Peyer's patch (tissue), 4 donors: ENCODE data around the gene TIAM1. TPM values are rescaled to one million over a fixed set of nuclear protein-coding genes. Genes with fewer than 3 reads are reported as not detected.
A peak's percentile ranks its signal among the peaks of the same experiment; 100 is the strongest.

ENCODE experiments used
- DNase-seq, 3 donors: peaks; one replicate each; pipeline ENCODE4 v3.0.0-alpha.2; 2017 to 2019
- H3K27ac ChIP-seq, 4 donors: fragments of 200-600 bp; sonication (generic); one replicate each; pipeline ENCODE4 v1.5.1; 2016 to 2019
- H3K27me3 ChIP-seq, 2 donors: fragments of 200-600 bp; sonication (generic); one replicate each; pipeline ENCODE4 v1.5.1; 2019
- H3K36me3 ChIP-seq, 3 donors: fragments of 200-600 bp; sonication (generic); one replicate each; pipeline ENCODE4 v1.5.1; 2016 to 2019
- H3K4me1 ChIP-seq, 4 donors: fragments of 200-600 bp; sonication (generic); one replicate each; pipeline ENCODE4 v1.5.1; 2016 to 2019
- H3K4me3 ChIP-seq, 4 donors: fragments of 200-600 bp; sonication (generic); 1 replicate in 3 of 4; 2 replicates in 1 of 4; pipeline ENCODE4 v1.5.1; 2016 to 2019; ENCODE audit warnings: mild to moderate bottlenecking in 1 of 4
- H3K9me3 ChIP-seq, 4 donors: fragments of 200-600 bp; sonication (generic); one replicate each; pipeline ENCODE4 v1.5.1; 2016 to 2019; ENCODE audit warnings: mild to moderate bottlenecking in 1 of 4
- POLR2A ChIP-seq, 2 donors: fragments of 450-650 bp; IDR thresholded peaks; one replicate each; pipeline ENCODE4 v1.5.1; 2017; ENCODE audit warnings: antibody characterized with exemption in 2 of 2, mild to moderate bottlenecking in 2 of 2, moderate library complexity in 2 of 2
- total RNA-seq, 4 donors: library from RNA; depleted of rRNA; stranded (reverse); fragments of >200 nt; gene quantifications; one replicate each; pipeline ENCODE4 v1.1.0, GENCODE V29; 2016
- TF ChIP-seq, protein P1 (sequence below), 6 experiments: fragments of 450-650 bp in 4 of 6; fragments of 200-600 bp in 2 of 6; sonication (generic) in 1 of 6; IDR thresholded peaks; one replicate each; pipeline ENCODE4 v1.5.1; 2017 to 2019; ENCODE audit warnings: antibody characterized with exemption in 6 of 6, mild to moderate bottlenecking in 3 of 6, moderate library complexity in 1 of 6

The TIAM1 gene, protein sequence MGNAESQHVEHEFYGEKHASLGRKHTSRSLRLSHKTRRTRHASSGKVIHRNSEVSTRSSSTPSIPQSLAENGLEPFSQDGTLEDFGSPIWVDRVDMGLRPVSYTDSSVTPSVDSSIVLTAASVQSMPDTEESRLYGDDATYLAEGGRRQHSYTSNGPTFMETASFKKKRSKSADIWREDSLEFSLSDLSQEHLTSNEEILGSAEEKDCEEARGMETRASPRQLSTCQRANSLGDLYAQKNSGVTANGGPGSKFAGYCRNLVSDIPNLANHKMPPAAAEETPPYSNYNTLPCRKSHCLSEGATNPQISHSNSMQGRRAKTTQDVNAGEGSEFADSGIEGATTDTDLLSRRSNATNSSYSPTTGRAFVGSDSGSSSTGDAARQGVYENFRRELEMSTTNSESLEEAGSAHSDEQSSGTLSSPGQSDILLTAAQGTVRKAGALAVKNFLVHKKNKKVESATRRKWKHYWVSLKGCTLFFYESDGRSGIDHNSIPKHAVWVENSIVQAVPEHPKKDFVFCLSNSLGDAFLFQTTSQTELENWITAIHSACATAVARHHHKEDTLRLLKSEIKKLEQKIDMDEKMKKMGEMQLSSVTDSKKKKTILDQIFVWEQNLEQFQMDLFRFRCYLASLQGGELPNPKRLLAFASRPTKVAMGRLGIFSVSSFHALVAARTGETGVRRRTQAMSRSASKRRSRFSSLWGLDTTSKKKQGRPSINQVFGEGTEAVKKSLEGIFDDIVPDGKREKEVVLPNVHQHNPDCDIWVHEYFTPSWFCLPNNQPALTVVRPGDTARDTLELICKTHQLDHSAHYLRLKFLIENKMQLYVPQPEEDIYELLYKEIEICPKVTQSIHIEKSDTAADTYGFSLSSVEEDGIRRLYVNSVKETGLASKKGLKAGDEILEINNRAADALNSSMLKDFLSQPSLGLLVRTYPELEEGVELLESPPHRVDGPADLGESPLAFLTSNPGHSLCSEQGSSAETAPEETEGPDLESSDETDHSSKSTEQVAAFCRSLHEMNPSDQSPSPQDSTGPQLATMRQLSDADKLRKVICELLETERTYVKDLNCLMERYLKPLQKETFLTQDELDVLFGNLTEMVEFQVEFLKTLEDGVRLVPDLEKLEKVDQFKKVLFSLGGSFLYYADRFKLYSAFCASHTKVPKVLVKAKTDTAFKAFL (N-terminal part only)
- 10 to 100 TPM in 1 of 4 donors, 1 to 10 TPM in 3; 1.4 to 13.2 (median 2.9) TPM for total RNA-seq

DNA sequence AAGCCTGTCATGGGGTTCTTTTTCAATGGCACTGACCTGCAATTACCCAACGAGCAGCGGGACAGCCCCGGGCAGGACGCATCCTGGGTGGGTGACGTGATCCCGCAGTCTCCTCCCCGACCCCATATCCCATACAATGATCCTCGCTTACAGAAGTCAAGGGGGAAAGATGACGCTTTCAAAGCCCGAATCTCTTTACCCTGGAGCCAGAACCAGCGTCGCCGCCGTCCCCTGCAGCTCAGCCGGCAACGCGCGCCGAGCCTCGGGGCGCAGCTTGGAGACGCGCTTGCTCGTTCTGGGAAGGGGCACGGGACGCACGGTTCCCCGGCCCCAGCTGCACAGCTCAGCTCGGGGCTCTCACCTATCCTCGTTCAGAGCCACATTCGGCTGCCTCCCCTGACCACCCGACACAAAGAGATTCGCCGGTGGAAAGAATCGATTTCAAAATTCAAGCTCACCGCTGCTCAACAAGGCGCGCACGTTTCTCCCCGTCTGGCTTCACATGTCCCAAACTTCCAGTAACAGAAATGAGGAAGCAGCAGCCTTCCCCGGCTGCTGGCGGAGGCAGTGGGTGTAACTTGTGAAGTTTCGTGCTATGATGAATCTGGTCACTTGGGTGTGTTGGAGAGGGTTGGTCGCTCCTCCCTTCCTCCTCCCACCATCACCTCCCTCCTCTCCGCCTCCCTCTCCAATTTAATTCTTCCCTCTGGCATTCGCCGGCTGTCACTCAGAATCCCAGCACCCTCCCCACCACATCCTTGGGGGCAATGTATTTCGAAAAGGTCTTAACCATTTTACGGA is at the start of gene TIAM1:
Gene TIAM1 (minus strand): TSS at position 582 of the 801 bp plus-strand sequence. CDS start 77,289 bp downstream, outside the sequence.
- Histone ChIP-seq H3K4me1 (no peaks in the 10 kb centered on the region), H3K36me3 (no peaks in the 10 kb centered on the region), H3K9me3 (no peaks in the 10 kb centered on the region), H3K27ac (peak within 1 kb of the TSS in 1 of 4 donors; percentile 25), H3K4me3 (peak within 1 kb of the TSS in 3 of 4 donors; percentile 12 to 46 (median 42)), H3K27me3 (no peaks in the 10 kb centered on the region)
- peak in 1 of 3 donors; percentile 54 for DNase-seq
- TF ChIP-seq, protein P1, sequence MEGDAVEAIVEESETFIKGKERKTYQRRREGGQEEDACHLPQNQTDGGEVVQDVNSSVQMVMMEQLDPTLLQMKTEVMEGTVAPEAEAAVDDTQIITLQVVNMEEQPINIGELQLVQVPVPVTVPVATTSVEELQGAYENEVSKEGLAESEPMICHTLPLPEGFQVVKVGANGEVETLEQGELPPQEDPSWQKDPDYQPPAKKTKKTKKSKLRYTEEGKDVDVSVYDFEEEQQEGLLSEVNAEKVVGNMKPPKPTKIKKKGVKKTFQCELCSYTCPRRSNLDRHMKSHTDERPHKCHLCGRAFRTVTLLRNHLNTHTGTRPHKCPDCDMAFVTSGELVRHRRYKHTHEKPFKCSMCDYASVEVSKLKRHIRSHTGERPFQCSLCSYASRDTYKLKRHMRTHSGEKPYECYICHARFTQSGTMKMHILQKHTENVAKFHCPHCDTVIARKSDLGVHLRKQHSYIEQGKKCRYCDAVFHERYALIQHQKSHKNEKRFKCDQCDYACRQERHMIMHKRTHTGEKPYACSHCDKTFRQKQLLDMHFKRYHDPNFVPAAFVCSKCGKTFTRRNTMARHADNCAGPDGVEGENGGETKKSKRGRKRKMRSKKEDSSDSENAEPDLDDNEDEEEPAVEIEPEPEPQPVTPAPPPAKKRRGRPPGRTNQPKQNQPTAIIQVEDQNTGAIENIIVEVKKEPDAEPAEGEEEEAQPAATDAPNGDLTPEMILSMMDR (IDR thresholded peaks at IDR 0.05) = no peak
- TF ChIP-seq POLR2A (IDR thresholded peaks at IDR 0.05) = no peak

DNA sequence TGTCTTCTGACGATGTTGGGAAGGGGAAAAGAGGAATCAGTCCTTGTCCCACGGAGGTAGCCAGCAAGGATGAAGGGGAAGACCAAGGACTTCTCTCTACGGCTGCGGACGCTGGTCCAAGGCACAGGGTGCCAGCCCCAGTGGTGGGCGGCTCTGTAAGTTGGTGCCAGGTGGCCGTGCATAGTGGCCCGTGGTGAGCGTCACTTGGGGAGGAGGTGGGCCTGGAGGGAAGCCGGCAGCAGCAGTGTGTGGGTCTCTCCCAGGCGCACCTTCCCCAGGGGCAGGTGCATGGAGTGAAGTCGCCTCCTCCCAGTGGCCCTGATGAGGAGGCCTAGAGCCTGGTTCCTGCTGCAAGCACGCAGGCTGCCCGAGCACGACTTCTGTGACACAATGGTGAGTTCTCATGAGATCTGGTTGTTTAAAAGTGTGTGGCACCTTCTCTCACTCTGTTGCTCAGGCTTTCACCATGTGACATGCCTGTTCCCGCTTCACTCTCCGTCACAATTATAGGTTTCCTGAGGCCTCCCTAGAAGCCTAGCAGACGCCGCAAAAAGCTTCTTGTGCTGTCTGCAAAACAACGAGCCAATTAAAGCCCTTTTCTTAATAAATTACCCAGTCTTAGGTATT is 43.6 kb upstream of the TIAM1 start:
- no peak overlapping the region for H3K4me3 ChIP-seq
- no peak overlapping the region for H3K27ac ChIP-seq
- no peak for TF ChIP-seq POLR2A (IDR thresholded peaks at IDR 0.05)
- TF ChIP-seq, protein P1 (IDR thresholded peaks at IDR 0.05) = no peak
- no peaks in the 10 kb centered on the region for H3K9me3 ChIP-seq
- H3K36me3 ChIP-seq = no peaks in the 10 kb centered on the region
- no peak for DNase-seq
- H3K27me3 ChIP-seq = no peaks in the 10 kb centered on the region
- no peaks in the 10 kb centered on the region for H3K4me1 ChIP-seq

DNA sequence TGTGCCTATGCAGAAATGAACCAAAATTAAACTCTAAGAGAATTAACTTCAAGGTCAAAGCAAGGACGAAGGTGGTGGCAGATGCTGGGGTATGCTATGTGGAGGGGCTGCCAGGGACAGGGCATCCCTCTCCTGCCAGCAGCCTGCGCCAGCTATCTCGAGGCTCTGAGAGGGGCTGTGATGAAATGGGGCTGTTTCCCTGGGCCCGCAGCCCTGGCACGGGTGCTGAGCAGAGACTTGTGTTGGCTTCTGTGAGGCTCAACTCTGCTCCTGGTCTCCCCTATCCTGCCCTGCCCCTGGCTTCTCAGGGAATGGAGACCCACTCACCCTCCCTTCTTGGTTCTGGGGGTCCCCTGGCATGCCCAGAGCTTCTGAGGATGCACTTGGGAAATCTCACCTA is 41.9 kb upstream of the TIAM1 start:
- Histone ChIP-seq H3K27ac (no peak overlapping the region), H3K9me3 (no peaks in the 10 kb centered on the region)

DNA sequence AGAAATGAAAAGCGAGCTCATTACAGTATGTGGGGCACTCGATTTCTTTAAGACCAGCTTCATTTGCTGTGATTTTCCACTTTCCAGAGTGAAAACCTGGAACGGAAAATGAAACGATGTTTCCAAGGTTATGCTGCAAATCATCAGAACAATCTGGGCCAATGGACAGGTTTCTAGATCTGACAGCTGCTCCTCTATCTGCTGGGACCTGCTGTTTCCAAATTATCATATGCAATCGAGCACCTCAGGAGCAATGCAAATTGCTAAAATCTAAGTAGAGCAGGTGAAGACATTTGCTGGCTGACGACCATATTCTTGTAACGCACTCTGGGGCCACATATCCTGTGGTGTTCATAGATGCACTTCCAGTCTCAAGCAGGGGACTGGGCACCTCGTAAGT is 39.7 kb upstream of the TIAM1 start:
- no peak for DNase-seq
- no peaks in the 10 kb centered on the region for H3K4me1 ChIP-seq
- no peaks in the 10 kb centered on the region for H3K27me3 ChIP-seq
- H3K4me3 ChIP-seq = no peak overlapping the region
- H3K36me3 ChIP-seq = no peaks in the 10 kb centered on the region
- H3K9me3 ChIP-seq = no peaks in the 10 kb centered on the region
- TF ChIP-seq, protein P1 (IDR thresholded peaks at IDR 0.05) = no peak
- no peak for TF ChIP-seq POLR2A (IDR thresholded peaks at IDR 0.05)
- no peak overlapping the region for H3K27ac ChIP-seq

More for the DNA sequence above, 41.9 kb upstream of the TIAM1 start:
- TF ChIP-seq, protein P1 (IDR thresholded peaks at IDR 0.05) = no peak
- TF ChIP-seq POLR2A (IDR thresholded peaks at IDR 0.05) = no peak
- Histone ChIP-seq H3K27me3 (no peaks in the 10 kb centered on the region), H3K4me1 (no peaks in the 10 kb centered on the region), H3K4me3 (no peak overlapping the region), H3K36me3 (no peaks in the 10 kb centered on the region)
- DNase-seq = no peak
